Kidney (tissue), 14 donors: ENCODE data around the gene NR1H2. TPM values are rescaled to one million over a fixed set of nuclear protein-coding genes. Genes with fewer than 3 reads are reported as not detected.
A peak's percentile ranks its signal among the peaks of the same experiment; 100 is the strongest.

Source experiments
- DNase-seq, 5 donors: peaks; one replicate each; pipeline ENCODE4 v3.0.0-alpha.2; 2013 to 2020
- FAIRE-seq: peaks from 2 replicates; lab custom pipeline; 2012; peaks lifted over from hg19 to GRCh38; lab: Jason Lieb, UNC
- H3K27ac ChIP-seq, 2 donors: one replicate each; pipeline ENCODE4 v1.7.0; 2013; ENCODE audit warnings: low read depth in 2 of 2, low read length in 2 of 2, inconsistent platforms in 1 of 2
- H3K27me3 ChIP-seq: one replicate; pipeline ENCODE4 v1.7.1; 2013; ENCODE audit warnings: low read length, inconsistent platforms; ENCODE audit not compliant: control insufficient read depth, insufficient read depth
- H3K36me3 ChIP-seq, 3 donors: one replicate each; pipeline versions ENCODE4 v1.7.0 to v1.7.1; 2013; ENCODE audit warnings: low read length in 3 of 3, control low read depth in 1 of 3, inconsistent platforms in 1 of 3; ENCODE audit not compliant: insufficient read depth in 3 of 3, control insufficient read depth in 2 of 3
- H3K4me1 ChIP-seq, 3 donors: one replicate each; pipeline versions ENCODE4 v1.7.0 to v1.7.1; 2013; ENCODE audit warnings: low read length in 3 of 3, inconsistent platforms in 1 of 3, low read depth in 1 of 3; ENCODE audit not compliant: control insufficient read depth in 2 of 3, insufficient read depth in 2 of 3
- H3K4me3 ChIP-seq, 3 donors: one replicate each; pipeline versions ENCODE4 v1.7.0 to v1.8.1; 2013; ENCODE audit warnings: low read length in 3 of 3, control low read depth in 1 of 3, inconsistent platforms in 1 of 3
- H3K9ac ChIP-seq, 3 donors: one replicate each; pipeline versions ENCODE4 v1.7.0 to v1.7.1; 2013; ENCODE audit warnings: low read length in 3 of 3, control low read depth in 1 of 3, inconsistent platforms in 1 of 3
- H3K9me3 ChIP-seq, 3 donors: one replicate each; pipeline versions ENCODE4 v1.7.0 to v1.7.1; 2013; ENCODE audit warnings: low read length in 3 of 3, control low read depth in 1 of 3, inconsistent platforms in 1 of 3; ENCODE audit not compliant: control insufficient read depth in 2 of 3, insufficient read depth in 1 of 3
- intact Hi-C: fragments of 100-400 bp; cut with DNase I; formaldehyde crosslinking; loops from one replicate; pipeline ENCODE4 v1.11.1; 2022
- polyA plus RNA-seq: library from polyadenylated mRNA; stranded (reverse); fragments of 350-450 nt; fragmentation: Illumina TruSeq; extraction: RNeasy Lipid Tissue Mini Kit (QIAGEN cat#74804); gene quantifications from one replicate; pipeline ENCODE4 v1.2.3, GENCODE V29; 2014; ENCODE audit warnings: low read depth, low replicate concordance; ENCODE audit not compliant: insufficient read depth
- total RNA-seq: library from RNA; stranded (reverse); fragmentation: NEBNext Ultra II Directional; extraction: Animal tissue kit (Norgen Biotek cat#: 25700); gene quantifications from one replicate; pipeline ENCODE4 v1.2.1, GENCODE V29; 2021
- TF ChIP-seq, protein P1 (sequence below): IDR thresholded peaks from 3 replicates; pipeline ENCODE4 v1.5.1; 2012; ENCODE audit warnings: mild to moderate bottlenecking, moderate library complexity, borderline replicate concordance; ENCODE audit not compliant: insufficient read depth; ENCODE audit errors: extremely low read depth
- donor health status: control.
- donor health status: control.
- donor health status: control.
- donor health status: control.
- donor health status: control.
- donor health status: DM: yes; HTN: yes; CAD: no.
- donor health status: Normal renal cell carcinoma (clear cell type).

NR1H2 gene
- total and polyA plus RNA-seq, 2 donors from 2014 or later: 59.7 to 80.4 TPM

GRCh38 chr19:50419022-50419579, 42.8 kb downstream of the NR1H2 start:
- no peak overlapping the region for H3K27ac ChIP-seq
- TF ChIP-seq, protein P1, sequence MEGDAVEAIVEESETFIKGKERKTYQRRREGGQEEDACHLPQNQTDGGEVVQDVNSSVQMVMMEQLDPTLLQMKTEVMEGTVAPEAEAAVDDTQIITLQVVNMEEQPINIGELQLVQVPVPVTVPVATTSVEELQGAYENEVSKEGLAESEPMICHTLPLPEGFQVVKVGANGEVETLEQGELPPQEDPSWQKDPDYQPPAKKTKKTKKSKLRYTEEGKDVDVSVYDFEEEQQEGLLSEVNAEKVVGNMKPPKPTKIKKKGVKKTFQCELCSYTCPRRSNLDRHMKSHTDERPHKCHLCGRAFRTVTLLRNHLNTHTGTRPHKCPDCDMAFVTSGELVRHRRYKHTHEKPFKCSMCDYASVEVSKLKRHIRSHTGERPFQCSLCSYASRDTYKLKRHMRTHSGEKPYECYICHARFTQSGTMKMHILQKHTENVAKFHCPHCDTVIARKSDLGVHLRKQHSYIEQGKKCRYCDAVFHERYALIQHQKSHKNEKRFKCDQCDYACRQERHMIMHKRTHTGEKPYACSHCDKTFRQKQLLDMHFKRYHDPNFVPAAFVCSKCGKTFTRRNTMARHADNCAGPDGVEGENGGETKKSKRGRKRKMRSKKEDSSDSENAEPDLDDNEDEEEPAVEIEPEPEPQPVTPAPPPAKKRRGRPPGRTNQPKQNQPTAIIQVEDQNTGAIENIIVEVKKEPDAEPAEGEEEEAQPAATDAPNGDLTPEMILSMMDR: no peak
- no peak overlapping the region for H3K4me3 ChIP-seq
- H3K27me3 ChIP-seq: peaks cover 5% of the 10 kb centered on the region
- FAIRE-seq (no peak), DNase-seq (no peak)
- no peak overlapping the region for H3K9ac ChIP-seq
- no peaks in the 10 kb centered on the region for H3K9me3 ChIP-seq
- no peaks in the 10 kb centered on the region for H3K36me3 ChIP-seq
- intact Hi-C loops: no loop called here
- no peaks in the 10 kb centered on the region for H3K4me1 ChIP-seq

DNA sequence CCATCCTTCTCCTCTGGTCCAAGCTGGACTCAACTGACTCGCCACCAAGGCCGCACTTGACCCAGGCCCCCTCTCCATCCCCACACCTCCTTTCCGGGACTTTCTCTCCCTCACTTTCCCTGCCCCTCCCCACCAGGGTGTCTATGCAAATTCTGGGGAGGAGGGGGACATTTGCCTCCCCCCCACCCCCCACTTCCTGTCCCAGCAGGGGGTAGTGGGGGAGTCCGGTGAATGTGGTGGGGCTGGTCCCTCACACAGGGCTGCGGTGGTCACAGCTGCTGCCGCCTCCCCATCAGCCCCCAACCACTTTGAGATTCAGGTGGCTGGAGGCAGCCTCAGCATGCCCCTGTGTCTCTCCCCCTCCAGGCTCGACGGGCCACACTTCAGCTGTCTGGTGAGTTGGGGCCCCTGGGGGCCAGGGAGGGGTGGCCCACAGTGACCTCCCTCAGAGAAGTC, 43.4 kb downstream of the NR1H2 start:
- no peak for FAIRE-seq
- H3K27ac ChIP-seq: no peak overlapping the region
- peaks cover 5% of the 10 kb centered on the region for H3K27me3 ChIP-seq
- H3K4me3 ChIP-seq: no peak overlapping the region
- intact Hi-C loops: no loop called here
- peak in 1 of 5 donors; percentile 37 for DNase-seq
- no peaks in the 10 kb centered on the region for H3K9me3 ChIP-seq
- no peaks in the 10 kb centered on the region for H3K36me3 ChIP-seq
- H3K4me1 ChIP-seq: no peaks in the 10 kb centered on the region
- TF ChIP-seq, protein P1: no peak
- no peak overlapping the region for H3K9ac ChIP-seq

DNA sequence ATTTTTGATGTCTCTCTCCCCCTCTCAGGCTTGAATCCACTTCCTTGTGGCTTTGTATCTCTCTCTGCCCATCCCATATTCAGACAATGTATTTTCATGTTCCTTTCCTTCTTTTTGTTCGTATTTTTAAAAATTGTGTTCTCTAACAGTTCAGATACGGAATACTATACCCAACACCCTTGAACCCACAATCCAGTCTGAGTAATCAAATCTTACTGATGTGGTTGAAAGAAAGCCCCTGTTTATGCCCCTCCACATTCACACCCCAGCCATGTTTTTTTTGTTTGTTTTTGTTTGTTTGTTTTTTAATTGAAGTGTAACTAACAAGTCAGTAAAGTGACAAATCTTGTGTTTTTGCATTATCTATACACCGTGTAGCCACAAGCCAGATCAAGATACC, 43.9 kb downstream of the NR1H2 start:
- Histone ChIP-seq H3K27me3 (peaks cover 5% of the 10 kb centered on the region), H3K4me3 (no peak overlapping the region), H3K27ac (no peak overlapping the region), H3K9ac (no peak overlapping the region), H3K4me1 (no peaks in the 10 kb centered on the region), H3K36me3 (no peaks in the 10 kb centered on the region), H3K9me3 (no peaks in the 10 kb centered on the region)
- DNase-seq: no peak
- TF ChIP-seq, protein P1: no peak
- intact Hi-C loops: no loop called here
- no peak for FAIRE-seq

DNA sequence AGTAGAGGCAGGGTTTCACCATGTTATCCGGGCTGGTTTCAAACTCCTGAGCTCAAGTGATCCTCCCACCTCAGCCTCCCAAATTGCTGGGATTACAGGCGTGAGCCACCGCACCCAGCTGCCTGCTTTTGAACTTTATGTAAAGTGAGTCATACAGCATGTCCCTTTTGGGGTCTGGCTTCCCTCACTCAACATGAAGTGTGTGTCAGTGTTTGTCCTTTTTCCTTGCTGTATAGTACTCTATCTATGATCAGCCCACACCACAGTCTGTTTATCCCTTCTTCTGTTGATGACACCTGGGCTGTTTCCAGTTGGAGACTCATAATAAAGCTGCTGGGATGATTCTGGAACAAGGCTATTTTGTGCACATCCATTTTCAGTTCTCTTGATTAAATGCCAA, 44.6 kb downstream of the NR1H2 start:
- no peaks in the 10 kb centered on the region for H3K4me1 ChIP-seq
- no peak overlapping the region for H3K27ac ChIP-seq
- H3K4me3 ChIP-seq: no peak overlapping the region
- intact Hi-C loops: no loop called here
- H3K36me3 ChIP-seq: no peaks in the 10 kb centered on the region
- H3K9ac ChIP-seq: no peak overlapping the region
- no peak for DNase-seq
- TF ChIP-seq, protein P1: no peak
- no peak for FAIRE-seq
- H3K27me3 ChIP-seq: peaks cover 5% of the 10 kb centered on the region
- H3K9me3 ChIP-seq: no peaks in the 10 kb centered on the region
